Activated CD4-positive, alpha-beta T cell treated with anti-CD3 and anti-CD28 coated beads, Interleukin-2, Interleukin-6, amounts not matched to agents 100 ng/mL and 50 ng/mL, durations not matched to agents 16 hours and 8 hours (primary cell): ENCODE measurements around the gene TMEM41A.
"Not testable (repeated sequence)": the region's sequence is repeated elsewhere in the genome, so short reads cannot be mapped to it uniquely, and the experiment has no call there.

Source experiments
- DNase-seq: peaks from one replicate; pipeline ENCODE4 v3.0.0-alpha.2; 2020

Gene TMEM41A

DNA sequence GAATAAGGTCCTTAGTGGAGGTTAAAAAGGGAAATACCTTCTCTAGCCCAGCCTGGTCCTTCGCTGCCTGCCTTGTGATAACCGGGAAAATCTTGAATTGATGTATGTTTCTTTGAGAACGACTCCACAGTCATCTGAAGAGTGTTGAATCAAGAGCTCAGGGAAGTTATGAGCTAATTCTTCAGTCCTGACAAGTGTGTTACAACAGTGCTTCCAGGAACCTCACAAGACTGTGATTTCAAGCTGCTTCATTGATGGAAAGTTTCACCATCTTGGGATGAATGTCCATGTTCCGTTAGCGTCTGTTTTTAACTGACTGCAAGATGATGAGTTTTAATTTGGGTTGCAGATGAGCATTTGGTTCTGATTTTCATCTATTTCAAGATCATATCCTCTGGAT is 12.4 kb downstream of the TMEM41A start:
- DNase-seq = no peak

DNA sequence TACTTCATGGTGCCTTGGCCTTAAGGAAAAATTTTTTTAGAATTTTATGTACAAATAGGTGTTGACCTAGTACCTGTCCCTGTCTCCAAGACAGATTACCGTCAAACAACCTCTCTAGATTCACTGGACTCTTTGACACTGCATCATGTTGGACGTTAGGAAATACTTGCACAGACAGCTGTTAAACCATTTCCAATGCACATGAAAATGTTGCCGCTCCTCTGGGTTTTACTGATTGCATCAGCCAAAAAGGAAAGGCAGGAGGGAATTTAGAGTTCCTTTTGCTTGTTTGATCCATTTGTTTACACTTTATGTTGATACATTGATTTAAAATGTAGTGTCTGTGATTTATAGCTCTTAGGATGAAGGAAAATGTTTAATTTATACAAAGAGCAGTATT is 14.5 kb downstream of the TMEM41A start:
- no peak for DNase-seq

DNA sequence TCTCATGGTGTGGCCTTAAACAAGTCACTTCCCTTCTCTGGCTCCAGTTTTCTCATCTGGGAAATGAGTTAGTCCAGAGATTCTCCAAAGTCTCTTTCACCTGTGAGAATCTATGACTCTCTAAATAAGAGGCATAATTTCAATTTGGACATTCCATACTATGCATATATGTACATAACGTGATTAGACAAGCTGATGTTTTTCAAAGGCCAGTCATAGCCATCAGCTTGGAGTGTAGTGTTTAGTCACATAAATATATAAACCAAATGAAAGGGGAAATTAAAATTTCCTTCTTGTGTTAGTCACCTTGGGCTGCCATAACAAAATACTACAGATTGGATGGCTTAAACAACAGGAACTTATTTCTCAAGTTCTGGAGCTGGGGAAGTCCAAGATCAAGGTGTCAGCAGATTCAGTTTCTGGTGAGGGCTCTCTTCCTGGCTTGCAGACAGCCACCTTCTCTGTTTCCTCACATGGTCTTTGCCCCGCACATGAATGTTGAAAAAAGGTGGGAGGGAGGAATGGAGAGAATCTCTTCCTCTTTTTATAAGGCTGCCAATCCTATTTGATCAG is 19.4 kb downstream of the TMEM41A start:
- DNase-seq = no peak

DNA sequence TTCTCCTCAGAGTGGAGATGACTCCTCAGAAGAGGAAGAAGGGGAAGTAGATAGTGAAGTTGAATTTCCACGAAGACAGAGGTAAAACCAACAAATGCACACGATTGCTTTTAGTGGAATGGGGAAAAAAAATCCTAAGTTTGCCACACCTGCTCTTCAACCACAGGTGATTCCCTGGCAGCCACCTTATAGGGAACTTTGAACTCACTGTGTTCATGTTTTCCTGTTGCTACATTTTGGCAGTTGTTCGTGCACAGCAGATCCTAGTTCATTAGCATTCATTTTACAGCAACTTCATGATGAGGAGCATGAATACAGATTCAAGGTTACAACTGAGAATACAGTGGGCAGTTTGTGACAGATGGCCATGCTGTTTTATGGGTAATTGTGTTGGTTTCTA is 21.5 kb downstream of the TMEM41A start:
- DNase-seq = no peak

DNA sequence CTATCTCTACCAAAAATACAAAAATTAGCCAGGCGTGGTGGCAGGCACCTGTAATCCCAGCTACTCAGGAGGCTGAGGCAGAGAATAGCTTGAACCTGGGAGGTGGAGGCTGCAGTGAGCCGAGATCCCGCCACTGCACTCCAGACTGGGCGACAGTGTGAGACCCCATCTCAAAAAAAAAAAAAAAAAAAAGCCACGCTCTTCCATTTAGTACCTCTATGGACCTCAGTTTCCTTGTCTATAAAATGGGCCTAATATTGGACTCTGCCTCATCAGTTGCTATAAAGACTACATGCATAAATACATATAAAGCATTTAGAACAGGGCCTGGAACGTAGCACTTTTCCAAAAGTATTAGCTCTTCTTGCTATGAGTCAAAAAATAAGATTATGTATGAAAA is 23.9 kb downstream of the TMEM41A start:
- DNase-seq = not testable (repeated sequence)

DNA sequence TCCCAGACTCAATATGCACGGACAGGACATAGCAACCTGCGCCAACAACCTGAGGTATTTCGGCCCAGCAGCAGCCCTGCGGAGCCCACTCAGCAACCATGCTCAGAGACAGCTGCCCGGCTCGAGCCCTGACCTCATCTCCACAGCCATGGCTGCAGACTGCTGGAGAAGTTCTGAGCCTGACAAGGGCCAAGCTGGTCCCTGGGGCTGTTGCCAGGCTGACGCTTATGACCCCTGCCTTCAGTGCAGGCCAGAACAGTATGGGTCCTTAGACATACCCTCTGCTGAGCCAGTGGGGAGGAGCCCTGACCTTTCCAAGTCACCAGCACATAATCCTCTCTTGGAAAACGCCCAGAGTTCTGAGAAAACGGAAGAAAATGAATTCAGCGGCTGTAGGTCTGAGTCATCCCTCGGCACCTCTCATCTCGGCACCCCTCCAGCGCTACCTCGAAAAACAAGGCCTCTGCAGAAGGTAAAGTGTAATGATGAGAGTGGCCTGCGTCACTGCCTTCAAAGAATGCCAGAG is 25.5 kb downstream of the TMEM41A start:
- no peak for DNase-seq

DNA sequence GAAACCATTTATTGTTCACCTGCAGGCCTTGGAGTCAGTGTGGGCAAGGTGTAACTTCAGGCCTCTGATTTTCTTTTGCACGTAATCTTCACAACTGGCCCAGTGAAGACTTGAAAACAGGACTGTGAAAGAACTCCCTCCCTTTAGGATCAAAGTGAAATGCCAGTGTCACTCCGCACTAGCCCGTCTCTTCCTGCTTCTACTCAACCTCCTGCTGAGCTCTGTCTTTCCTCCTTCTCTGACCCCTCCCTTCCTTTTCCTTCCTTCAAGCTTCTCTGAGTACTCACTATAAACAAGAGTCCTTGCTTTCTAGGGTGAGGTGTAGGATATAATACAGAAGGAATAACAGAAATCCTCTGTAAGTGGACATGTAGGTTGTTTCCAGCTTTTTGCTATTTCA is 28.5 kb downstream of the TMEM41A start:
- no peak for DNase-seq

DNA sequence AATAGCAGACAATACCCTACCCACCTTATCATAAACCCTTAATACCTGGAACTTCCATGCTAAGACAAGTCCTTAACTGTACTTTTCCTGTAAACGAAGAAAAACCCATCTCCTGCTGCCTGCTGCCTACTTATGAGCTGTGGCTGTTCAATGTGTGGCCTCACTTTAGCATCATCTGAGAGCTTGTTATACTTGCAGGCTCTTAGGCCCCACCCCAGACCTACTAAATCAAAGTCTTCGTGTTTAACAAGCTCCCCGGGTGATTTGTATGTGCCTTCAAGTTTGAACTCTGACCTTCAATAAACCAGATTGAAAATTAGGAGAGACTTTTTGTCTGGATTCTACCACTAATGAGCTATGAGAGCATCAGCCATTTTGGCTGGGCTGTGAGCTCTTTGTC is 29.3 kb downstream of the TMEM41A start:
- DNase-seq = no peak

DNA sequence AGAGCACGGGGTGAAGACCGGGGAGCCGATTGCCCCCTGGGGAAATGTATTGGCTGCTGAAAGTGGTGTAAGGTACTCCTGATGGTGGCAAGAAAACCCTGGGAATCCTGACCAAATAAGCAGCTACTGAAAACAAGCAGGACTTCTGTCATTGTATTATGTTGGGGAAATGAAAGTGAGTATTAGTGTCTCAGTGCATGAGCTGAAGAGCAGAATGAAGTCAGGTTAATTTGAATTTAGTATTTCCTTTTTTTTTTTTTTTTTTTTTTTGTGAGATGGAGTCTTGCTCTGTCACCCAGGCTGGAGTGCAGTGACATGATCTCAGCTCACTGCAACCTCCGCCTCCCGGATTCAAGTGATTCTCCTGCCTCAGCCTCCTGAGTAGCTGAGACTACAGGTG is 32.7 kb downstream of the TMEM41A start:
- DNase-seq = not testable (repeated sequence)

DNA sequence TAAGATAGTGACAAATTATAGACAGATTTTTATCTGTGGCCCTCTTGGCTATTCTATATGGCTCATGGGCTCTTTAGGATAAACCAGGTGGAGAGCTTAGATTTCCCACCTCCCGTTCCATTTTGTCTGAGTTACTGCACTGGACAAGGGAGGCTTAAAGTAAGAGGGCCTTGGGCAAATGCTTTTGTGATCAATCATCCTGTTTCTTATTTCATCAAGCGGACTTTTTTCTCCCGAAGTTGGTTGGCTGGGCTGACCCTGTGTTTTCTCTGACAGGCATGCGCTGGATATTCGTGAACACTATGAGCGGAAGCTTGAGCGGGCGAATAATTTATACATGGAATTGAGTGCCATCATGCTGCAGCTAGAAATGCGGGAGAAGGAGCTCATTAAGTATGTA is 33.4 kb downstream of the TMEM41A start:
- DNase-seq = no peak

DNA sequence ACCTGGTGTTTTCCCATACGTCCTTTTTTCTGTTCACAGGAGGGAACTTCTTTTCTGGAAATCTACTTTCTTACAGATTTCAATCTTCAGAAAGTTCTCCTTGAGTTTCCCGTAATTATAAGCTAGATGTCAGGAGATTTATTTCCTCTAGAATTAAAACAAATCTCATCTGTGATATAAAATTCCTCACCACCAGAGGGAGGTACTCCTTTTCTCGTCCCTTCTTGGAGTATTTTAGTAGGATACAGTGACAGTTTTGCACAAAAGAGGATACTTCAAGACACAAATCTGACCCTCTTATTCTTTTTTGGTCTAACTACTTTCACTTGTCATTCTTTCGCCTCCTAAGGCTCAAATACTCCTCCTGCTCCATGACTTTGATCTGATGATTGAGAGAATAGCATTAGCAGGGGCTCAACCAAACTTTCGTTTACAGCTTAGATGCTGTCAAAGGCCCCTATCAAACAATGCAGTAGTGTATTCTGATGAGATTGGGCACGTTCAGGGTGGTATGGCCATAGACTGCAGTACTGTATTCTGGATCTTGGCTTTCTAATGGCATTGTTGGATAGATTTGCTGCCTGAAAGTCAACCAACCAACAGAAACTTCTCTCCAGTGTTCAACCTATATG is 38.0 kb downstream of the TMEM41A start:
- peak; percentile 4 for DNase-seq

DNA sequence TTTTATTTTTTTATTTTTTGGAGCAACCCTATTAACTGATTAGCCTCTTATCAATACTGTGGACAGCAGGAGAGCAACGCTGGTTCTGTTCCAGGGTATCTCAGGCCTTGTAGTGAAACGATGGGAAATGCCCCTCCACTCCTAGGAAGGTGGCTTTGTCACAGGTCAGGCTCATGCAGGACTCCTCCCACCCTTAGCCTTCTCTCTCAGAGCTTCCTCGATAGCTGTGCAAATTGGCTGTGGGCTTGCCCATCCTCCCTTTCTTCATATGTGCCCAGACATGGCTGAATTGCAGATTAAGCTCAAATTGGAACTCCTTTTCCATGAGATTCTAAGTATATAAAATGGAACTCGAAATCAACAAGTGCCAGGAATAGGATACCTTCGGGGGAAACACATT is 38.5 kb downstream of the TMEM41A start:
- no peak for DNase-seq

DNA sequence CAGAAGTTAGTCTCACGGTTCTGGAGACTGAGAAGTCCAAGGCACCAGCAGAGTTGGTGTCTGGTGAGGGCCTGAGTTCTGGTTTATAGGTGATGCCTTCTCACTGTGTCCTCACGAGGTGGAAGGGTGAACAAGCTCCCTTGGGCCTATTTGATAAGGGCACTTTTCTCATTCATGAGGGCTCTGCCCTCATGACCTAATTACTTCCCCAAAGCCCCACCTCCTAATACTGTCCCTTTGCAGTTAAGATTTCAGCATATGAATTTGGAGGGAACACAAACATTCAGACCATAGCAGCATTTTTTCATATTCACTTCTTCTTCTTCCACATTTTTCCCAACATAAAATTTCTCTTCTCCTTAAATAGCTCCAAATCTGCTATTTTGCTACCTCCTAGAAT is 41.5 kb downstream of the TMEM41A start:
- no peak for DNase-seq

DNA sequence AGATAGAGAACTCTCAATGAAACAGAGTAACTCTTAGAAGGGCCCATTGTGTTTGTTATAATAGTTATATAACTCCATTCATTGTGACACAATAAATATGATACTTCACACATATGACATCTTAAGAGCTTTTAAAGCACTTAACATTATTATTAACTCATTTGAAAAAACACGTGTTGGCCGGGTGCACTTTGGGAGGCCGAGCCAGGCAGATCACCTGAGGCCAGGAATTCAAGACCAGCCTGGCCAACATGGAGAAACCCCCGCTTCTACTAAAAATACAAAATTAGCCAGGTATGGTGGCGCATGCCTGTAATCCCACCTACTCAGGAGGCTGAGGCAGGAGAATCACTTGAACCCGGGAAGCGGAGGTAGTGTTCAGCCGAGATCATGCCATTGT is 47.4 kb downstream of the TMEM41A start:
- DNase-seq = not testable (repeated sequence)

DNA sequence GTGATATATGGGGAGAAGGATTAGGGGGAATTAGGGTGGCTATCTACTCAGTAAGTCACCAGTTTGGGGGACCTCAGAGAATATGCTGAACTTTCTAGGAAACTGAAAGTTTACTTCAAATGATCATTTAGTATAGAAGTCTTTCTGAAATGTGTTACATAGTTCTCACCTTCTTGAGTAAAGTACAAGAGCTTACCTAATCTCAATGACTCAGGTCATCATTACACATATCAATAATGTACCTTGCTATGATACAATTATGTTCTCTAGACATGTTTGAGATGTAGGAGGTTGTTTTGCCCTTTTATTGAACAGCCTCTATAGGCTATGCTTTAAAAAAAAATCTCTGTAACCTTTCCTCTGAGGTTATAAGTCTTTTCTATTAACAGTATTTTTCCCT is 50.7 kb downstream of the TMEM41A start:
- DNase-seq = no peak

DNA sequence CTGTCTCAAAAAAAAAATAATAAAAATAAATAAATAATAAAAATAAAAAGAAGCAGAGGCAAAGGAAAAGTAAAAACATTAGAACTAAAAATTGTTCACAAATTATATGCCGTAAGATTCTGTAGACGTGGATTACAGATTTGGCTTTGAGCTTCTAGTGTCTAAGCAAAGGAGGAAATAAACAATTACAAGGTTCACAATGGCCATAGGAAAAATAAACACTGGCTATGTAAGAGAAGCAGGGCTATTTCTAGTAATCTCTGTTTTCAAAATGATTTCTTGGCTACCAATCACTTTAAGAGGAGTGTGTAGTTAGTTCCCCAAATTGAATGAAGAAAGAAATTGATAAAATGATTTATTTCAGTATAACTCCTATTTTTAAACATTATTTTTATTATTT is 54.5 kb downstream of the TMEM41A start:
- no peak for DNase-seq

DNA sequence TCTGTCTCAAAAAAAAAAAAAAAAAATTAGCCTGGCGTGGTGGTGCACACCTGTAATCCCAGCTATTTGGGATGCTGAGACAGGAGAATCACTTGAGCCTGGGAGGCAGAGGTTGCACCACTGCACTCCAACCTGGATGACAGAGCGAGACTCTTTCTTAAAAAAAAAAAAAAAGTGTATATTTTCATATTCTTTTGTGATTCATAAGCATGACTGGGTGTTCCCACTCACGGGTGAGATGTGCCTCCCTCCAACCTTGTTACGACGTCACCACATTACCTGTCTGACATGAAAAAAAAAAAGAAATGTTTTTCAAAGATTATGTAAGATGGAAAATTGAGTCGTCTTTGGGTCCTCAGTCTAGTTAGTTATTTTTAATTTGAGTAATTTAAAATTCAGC is 56.8 kb downstream of the TMEM41A start:
- DNase-seq = no peak

DNA sequence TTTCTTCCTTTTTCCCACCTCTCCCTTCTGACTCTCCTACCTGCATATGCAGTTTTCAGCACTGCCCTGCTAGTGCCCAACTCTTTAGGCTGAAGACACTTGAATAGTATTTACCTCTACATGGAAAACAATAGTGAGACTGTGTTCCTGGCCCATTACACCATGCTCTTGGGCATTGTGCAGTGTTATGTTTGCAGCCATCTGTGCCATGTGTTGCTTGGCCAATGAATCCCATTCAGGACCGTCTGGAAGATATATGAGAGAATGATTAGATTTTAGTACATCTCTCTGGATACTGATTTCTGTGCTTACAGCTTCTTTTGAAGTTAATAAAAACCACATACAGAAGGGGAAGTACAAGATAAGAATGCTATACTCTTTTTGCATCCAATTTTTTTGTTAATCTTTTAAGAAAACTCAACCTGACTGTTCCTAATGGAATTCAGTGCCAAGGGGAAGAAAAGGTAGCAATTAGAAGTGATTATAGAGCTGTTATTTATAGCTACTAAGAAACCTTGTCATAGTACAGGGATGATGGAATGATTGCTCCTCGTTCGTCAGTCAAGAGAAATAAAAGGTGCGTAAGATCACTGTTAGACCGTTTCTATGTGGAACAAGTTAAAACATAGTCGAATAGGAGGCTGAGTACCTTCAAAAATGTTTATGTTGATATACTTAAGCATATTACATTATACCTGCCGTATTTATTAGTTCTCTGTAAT is 58.9 kb downstream of the TMEM41A start:
- DNase-seq = no peak
